H9 (cell line): ENCODE measurements around the gene ARF4. TPM values are rescaled to one million over a fixed set of nuclear protein-coding genes. Genes with fewer than 3 reads are reported as not detected.

Experiments
- DNase-seq: peaks from one replicate; pipeline ENCODE4 v3.0.0-alpha.2; 2017
- H2AFZ ChIP-seq: one replicate; pipeline ENCODE4 v1.6.1; 2013; ENCODE audit warnings: mild to moderate bottlenecking, low read length, control low read depth, moderate library complexity
- H2AK5ac ChIP-seq: 2 replicates; pipeline ENCODE4 v1.6.1; 2013; ENCODE audit warnings: low read length, control low read depth, mixed read lengths; ENCODE audit not compliant: insufficient read length
- H2BK120ac ChIP-seq: one replicate; pipeline ENCODE4 v1.6.1; 2013; ENCODE audit warnings: low read depth, mild to moderate bottlenecking, low read length, control low read depth, inconsistent platforms; ENCODE audit not compliant: poor library complexity, severe bottlenecking
- H2BK12ac ChIP-seq: 2 replicates; pipeline ENCODE4 v1.6.1; 2013; ENCODE audit warnings: low read length, control low read depth, mixed read lengths, low read depth; ENCODE audit not compliant: insufficient read length
- H2BK15ac ChIP-seq: 2 replicates; pipeline ENCODE4 v1.6.1; 2013; ENCODE audit warnings: low read depth, low read length, control low read depth
- H2BK20ac ChIP-seq: one replicate; pipeline ENCODE4 v1.6.1; 2013; ENCODE audit warnings: low read depth, mild to moderate bottlenecking, low read length, control low read depth, inconsistent platforms; ENCODE audit not compliant: poor library complexity, severe bottlenecking
- H2BK5ac ChIP-seq: 2 replicates; pipeline ENCODE4 v1.6.1; 2013; ENCODE audit warnings: low read length, control low read depth, mixed read lengths; ENCODE audit not compliant: insufficient read length
- H3K14ac ChIP-seq: 2 replicates; pipeline ENCODE4 v1.6.1; 2013; ENCODE audit warnings: low read length, control low read depth; ENCODE audit not compliant: insufficient read depth
- H3K18ac ChIP-seq: 2 replicates; pipeline ENCODE4 v1.6.1; 2013; ENCODE audit warnings: low read depth, mild to moderate bottlenecking, mixed read lengths, low read length, control low read depth; ENCODE audit not compliant: insufficient read length
- H3K23ac ChIP-seq: 2 replicates; pipeline ENCODE4 v1.6.1; 2013; ENCODE audit warnings: low read length, control low read depth, mixed read lengths, low read depth; ENCODE audit not compliant: insufficient read length
- H3K23me2 ChIP-seq: 2 replicates; pipeline ENCODE4 v1.6.1; 2013; ENCODE audit warnings: low read depth, mild to moderate bottlenecking, mixed read lengths, low read length, control low read depth; ENCODE audit not compliant: insufficient read length, poor library complexity, severe bottlenecking
- H3K27ac ChIP-seq: 2 replicates; pipeline ENCODE4 v1.5.1; 2013; ENCODE audit warnings: low read length, control low read depth, mixed read lengths, low read depth; ENCODE audit not compliant: insufficient read length
- H3K27me3 ChIP-seq: 2 replicates; pipeline ENCODE4 v1.6.1; 2013; ENCODE audit warnings: low read length, control low read depth, inconsistent platforms; ENCODE audit not compliant: insufficient read depth
- H3K4ac ChIP-seq: 2 replicates; pipeline ENCODE4 v1.6.1; 2013; ENCODE audit warnings: low read depth, mild to moderate bottlenecking, control low read depth, inconsistent platforms, low read length, moderate library complexity
- H3K4me1 ChIP-seq: 2 replicates; pipeline ENCODE4 v1.6.1; 2013; ENCODE audit warnings: low read length, control low read depth, inconsistent platforms; ENCODE audit not compliant: insufficient read depth
- H3K4me2 ChIP-seq: 2 replicates; pipeline ENCODE4 v1.6.1; 2013; ENCODE audit warnings: low read length, control low read depth, mixed read lengths; ENCODE audit not compliant: insufficient read length, insufficient read depth
- H3K56ac ChIP-seq: 2 replicates; pipeline ENCODE4 v1.6.1; 2013; ENCODE audit warnings: low read depth, mild to moderate bottlenecking, mixed read lengths, low read length, control low read depth; ENCODE audit not compliant: insufficient read length
- H3K79me1 ChIP-seq: 2 replicates; pipeline ENCODE4 v1.6.1; 2013; ENCODE audit warnings: low read depth, mild to moderate bottlenecking, moderate library complexity, low read length, control low read depth, inconsistent platforms; ENCODE audit not compliant: insufficient read depth, poor library complexity, severe bottlenecking
- H3K79me2 ChIP-seq: 2 replicates; pipeline ENCODE4 v1.6.1; 2013; ENCODE audit warnings: low read length, control low read depth, inconsistent platforms; ENCODE audit not compliant: insufficient read depth
- H3K9ac ChIP-seq: 2 replicates; pipeline ENCODE4 v1.6.1; 2013; ENCODE audit warnings: low read length, control low read depth, mixed read lengths; ENCODE audit not compliant: insufficient read length; ENCODE audit errors: extremely low read depth
- H3K9me3 ChIP-seq: one replicate; pipeline ENCODE4 v1.6.1; 2013; ENCODE audit warnings: low read depth, low read length, inconsistent platforms; ENCODE audit not compliant: control insufficient read depth
- H3T11ph ChIP-seq: one replicate; pipeline ENCODE4 v1.6.1; 2013; ENCODE audit warnings: mild to moderate bottlenecking, low read length, control low read depth, inconsistent platforms
- H4K20me1 ChIP-seq: one replicate; pipeline ENCODE4 v1.6.1; 2013; ENCODE audit not compliant: control insufficient read depth, insufficient read length, insufficient read depth
- H4K5ac ChIP-seq: 2 replicates; pipeline ENCODE4 v1.6.1; 2013; ENCODE audit warnings: low read depth, mild to moderate bottlenecking, mixed read lengths, low read length, control low read depth; ENCODE audit not compliant: insufficient read length
- H4K8ac ChIP-seq: replicated peaks from 2 replicates; pipeline ENCODE4 v1.6.1; 2013; ENCODE audit warnings: low read length, control low read depth, mixed read lengths, low read depth; ENCODE audit not compliant: insufficient read length
- H4K91ac ChIP-seq: 2 replicates; pipeline ENCODE4 v1.6.1; 2013; ENCODE audit warnings: low read depth, mild to moderate bottlenecking, moderate library complexity, mixed read lengths, low read length, control low read depth; ENCODE audit not compliant: insufficient read length
- H3K27ac Mint-ChIP-seq, 3 experiments: 2 replicates in 2 of 3; 3 replicates in 1 of 3; pipeline ENCODE4 v1.8.0; 2020 to 2021; ENCODE audit warnings: mixed read lengths in 3 of 3, mild to moderate bottlenecking in 1 of 3, moderate library complexity in 1 of 3
- H3K27me3 Mint-ChIP-seq: 2 replicates; pipeline ENCODE4 v1.8.0; 2021; ENCODE audit warnings: low read depth, mild to moderate bottlenecking, moderate library complexity, mixed read lengths
- H3K36me3 Mint-ChIP-seq, 3 experiments: 2 replicates in 2 of 3; 3 replicates in 1 of 3; pipeline ENCODE4 v1.8.0; 2020 to 2021; ENCODE audit warnings: low read depth in 3 of 3, mixed read lengths in 3 of 3; ENCODE audit not compliant: insufficient read depth in 1 of 3
- H3K4me1 Mint-ChIP-seq, 2 experiments: 2 replicates each; pipeline ENCODE4 v1.8.0; 2020; ENCODE audit warnings: mixed read lengths in 2 of 2
- H3K4me3 Mint-ChIP-seq, 2 experiments: 2 replicates in 1 of 2; 3 replicates in 1 of 2; pipeline ENCODE4 v1.8.0; 2020 to 2021; ENCODE audit warnings: mild to moderate bottlenecking in 2 of 2, mixed read lengths in 2 of 2, moderate library complexity in 1 of 2
- H3K9me3 Mint-ChIP-seq, 2 experiments: 2 replicates in 1 of 2; 3 replicates in 1 of 2; pipeline ENCODE4 v1.8.0; 2020; ENCODE audit warnings: mild to moderate bottlenecking in 2 of 2, mixed read lengths in 2 of 2, moderate library complexity in 1 of 2
- CTCF ChIP-seq: fragments of 200-600 bp; sonication (generic); conservative IDR thresholded peaks from 3 replicates; pipeline ENCODE4 v1.8.0; 2021; ENCODE audit warnings: antibody characterized with exemption, mild to moderate bottlenecking
- WGBS: extraction: QIAGEN DNeasy Blood & Tissue Kit; methylation state at CpG from one replicate; pipeline ENCODE4 v1.1.7; 2013; ENCODE audit warnings: missing lambda C conversion rate, low lambda C conversion rate, mixed read lengths; ENCODE audit not compliant: insufficient read length; ENCODE audit errors: extremely low coverage; 5-methylcytosine and 5-hydroxymethylcytosine counted together
- total RNA-seq: library from RNA; stranded (reverse); gene quantifications from 2 replicates; pipeline ENCODE4 v1.2.1, GENCODE V29; 2021

The ARF4 gene
- total RNA-seq, 1 experiment from 2014 or later = 160 TPM

GRCh38 chr3:57546616-57547015 is 50.5 kb downstream of the ARF4 start:
- no peak for TF ChIP-seq CTCF
- Histone ChIP-seq H3K4ac (no peak overlapping the region), H2BK20ac (no peak overlapping the region), H3K23me2 (peaks cover 3% of the 10 kb centered on the region), H3K79me2 (no peaks in the 10 kb centered on the region), H2BK12ac (no peak overlapping the region), H3K14ac (no peak overlapping the region), H3K23ac (no peak overlapping the region), H3K9me3 (no peaks in the 10 kb centered on the region), H2BK15ac (no peak overlapping the region), H4K20me1 (no peaks in the 10 kb centered on the region), H3K4me2 (no peak overlapping the region), H3K79me1 (no peaks in the 10 kb centered on the region), H3K27me3 (no peaks in the 10 kb centered on the region), H3K9ac (no peak overlapping the region), H4K5ac (no peak overlapping the region), H3K27ac (no peak overlapping the region), H3K56ac (no peak overlapping the region), H2AK5ac (no peak overlapping the region), H4K91ac (no peak overlapping the region), H2BK120ac (no peak overlapping the region), H3K4me1 (no peaks in the 10 kb centered on the region), H3K18ac (no peak overlapping the region), H2AFZ (no peak overlapping the region), H3T11ph (no peak overlapping the region), H2BK5ac (no peak overlapping the region), H4K8ac (no peak overlapping the region)
- Mint-ChIP-seq H3K4me3 (no peak overlapping the region), H3K36me3 (no peaks in the 10 kb centered on the region), H3K9me3 (no peaks in the 10 kb centered on the region), H3K27me3 (peaks cover 2% of the 10 kb centered on the region; the same call in 1 of the 2 replicates), H3K27ac (no peak overlapping the region), H3K4me1 (peaks cover 10% of the 10 kb centered on the region in 2 experiments)
- no peak for DNase-seq
- no CpG with 5 or more reads among the region's 1 CpG for WGBS
